Calu3 (cell line): Measurements from ENCODE around the gene MLKL. TPM values are rescaled to one million over a fixed set of nuclear protein-coding genes. Genes with fewer than 3 reads are reported as not detected.
"Not testable (repeated sequence)": the region's sequence is repeated elsewhere in the genome, so short reads cannot be mapped to it uniquely, and the experiment has no call there.

ENCODE experiments used
- BruUV-seq: library from RNA; stranded (reverse); fragments of 400-500 nt; replicated peaks from 2 replicates; lab custom pipeline; 2021; lab: Mats Ljungman, UMichigan
- CTCF ChIA-PET: fragments of 300-600 bp; sonication (Branson Sonifier 250); formaldehyde crosslinking; loops from one replicate; lab custom pipeline; 2022; ENCODE audit warnings: antibody characterized with exemption; lab: Charles Lee
- DNase-seq: peaks from one replicate; pipeline ENCODE4 v3.0.0; 2022
- H3K27ac Mint-ChIP-seq: one replicate; pipeline ENCODE4 v1.8.0; 2022; ENCODE audit warnings: mixed read lengths; ENCODE audit not compliant: unreplicated experiment
- H3K27me3 Mint-ChIP-seq: one replicate; pipeline ENCODE4 v1.8.0; 2022; ENCODE audit warnings: mixed read lengths; ENCODE audit not compliant: unreplicated experiment
- H3K36me3 Mint-ChIP-seq: one replicate; pipeline ENCODE4 v1.8.0; 2022; ENCODE audit warnings: mild to moderate bottlenecking, moderate library complexity, mixed read lengths; ENCODE audit not compliant: insufficient read depth, unreplicated experiment
- H3K4me1 Mint-ChIP-seq: one replicate; pipeline ENCODE4 v1.8.0; 2022; ENCODE audit warnings: mild to moderate bottlenecking, low read depth, mixed read lengths; ENCODE audit not compliant: unreplicated experiment
- H3K4me3 Mint-ChIP-seq: one replicate; pipeline ENCODE4 v1.8.0; 2022; ENCODE audit warnings: mild to moderate bottlenecking, low read depth, moderate library complexity, mixed read lengths; ENCODE audit not compliant: unreplicated experiment
- H3K9me3 Mint-ChIP-seq: one replicate; pipeline ENCODE4 v1.8.0; 2022; ENCODE audit warnings: low read depth, mixed read lengths; ENCODE audit not compliant: unreplicated experiment
- intact Hi-C: fragments of 100-400 bp; cut with micrococcal nuclease; formaldehyde crosslinking; loops from one replicate; pipeline ENCODE4 v1.10.0; 2022; ENCODE audit not compliant: unreplicated experiment
- total RNA-seq: library from RNA; stranded (reverse); gene quantifications from 2 replicates; pipeline ENCODE4 v1.2.3, GENCODE V29; 2022
- TF ChIP-seq, protein P1 (sequence below): fragments of 200-600 bp; IDR thresholded peaks from one replicate; pipeline ENCODE4 v1.8.0; 2022; ENCODE audit warnings: antibody characterized with exemption; ENCODE audit not compliant: unreplicated experiment

Gene MLKL
- total RNA-seq, 1 experiment from 2014 or later = 38.8 TPM

DNA sequence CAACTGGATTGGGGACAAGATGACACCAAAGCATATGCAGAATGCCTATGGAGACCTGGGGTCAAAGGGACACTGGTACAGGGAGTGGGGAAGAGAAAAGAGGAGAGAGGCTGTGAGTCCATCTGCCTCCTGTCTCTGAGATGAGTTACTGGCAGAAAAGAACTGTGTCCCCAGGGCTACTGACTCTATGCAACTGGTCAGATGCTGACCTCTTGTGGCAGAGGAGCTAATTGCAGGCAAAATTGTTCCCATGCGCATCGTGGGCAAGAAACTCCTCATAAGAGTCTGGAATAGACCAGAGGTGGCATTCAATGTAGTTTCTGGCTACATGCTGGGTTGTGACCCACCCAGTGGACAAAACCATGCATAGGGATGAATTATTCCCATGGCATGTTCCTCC is 26.1 kb upstream of the MLKL start:
- BruUV-seq = no TSS peak
- no peak for DNase-seq
- no peak overlapping the region for H3K27ac Mint-ChIP-seq

DNA sequence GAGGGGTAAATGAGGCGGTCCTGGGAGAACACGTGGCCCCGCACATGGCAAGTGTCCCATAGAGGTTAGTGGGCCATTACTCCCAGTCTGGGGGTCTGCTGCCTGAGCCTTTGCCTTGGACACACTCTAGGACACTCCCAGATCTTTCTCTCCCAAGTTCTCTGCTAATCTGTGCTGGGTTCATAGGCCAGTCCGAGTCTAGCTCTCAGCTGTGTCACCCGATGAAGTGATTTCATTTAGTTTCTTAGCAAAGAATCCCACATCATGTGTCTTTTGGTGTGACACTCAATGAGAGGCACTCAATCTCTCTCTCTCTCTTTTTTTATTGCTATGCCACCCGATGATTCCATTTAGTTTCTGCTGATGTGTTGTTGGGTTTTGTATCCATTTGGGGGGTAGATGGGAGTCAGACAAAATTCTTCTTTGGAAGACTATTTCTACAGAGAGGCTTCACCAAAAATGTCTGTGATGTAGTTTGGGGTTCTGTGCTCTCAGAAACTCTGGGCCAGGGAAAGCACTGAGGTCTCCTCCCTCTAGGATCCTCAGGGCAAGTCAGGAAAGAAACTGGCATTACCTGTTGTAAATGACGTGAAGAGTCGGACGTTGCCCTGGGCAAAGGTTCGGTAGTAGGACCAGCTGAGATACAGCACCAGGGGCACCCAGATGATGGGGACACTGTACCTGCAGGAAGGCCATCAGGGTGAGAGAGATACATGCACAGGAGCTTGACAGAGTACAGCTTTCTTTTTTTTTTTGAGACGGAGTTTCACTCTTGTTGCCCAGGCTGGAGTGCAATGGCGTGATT is 25.2 kb upstream of the MLKL start:
- Mint-ChIP-seq H3K4me1 (peaks cover 16% of the 10 kb centered on the region), H3K36me3 (peaks cover 56% of the 10 kb centered on the region), H3K27ac (no peak overlapping the region), H3K9me3 (no peaks in the 10 kb centered on the region), H3K27me3 (no peaks in the 10 kb centered on the region), H3K4me3 (no peak overlapping the region)
- BruUV-seq = no TSS peak
- CTCF ChIA-PET = interaction anchor here (0.6 to 1.3 kb wide), 3 partner anchors 19 to 49 kb away, joined by 3 to 4 read pairs (median 3); partner anchors contain the start of gene FA2H
- TF ChIP-seq, protein P1, sequence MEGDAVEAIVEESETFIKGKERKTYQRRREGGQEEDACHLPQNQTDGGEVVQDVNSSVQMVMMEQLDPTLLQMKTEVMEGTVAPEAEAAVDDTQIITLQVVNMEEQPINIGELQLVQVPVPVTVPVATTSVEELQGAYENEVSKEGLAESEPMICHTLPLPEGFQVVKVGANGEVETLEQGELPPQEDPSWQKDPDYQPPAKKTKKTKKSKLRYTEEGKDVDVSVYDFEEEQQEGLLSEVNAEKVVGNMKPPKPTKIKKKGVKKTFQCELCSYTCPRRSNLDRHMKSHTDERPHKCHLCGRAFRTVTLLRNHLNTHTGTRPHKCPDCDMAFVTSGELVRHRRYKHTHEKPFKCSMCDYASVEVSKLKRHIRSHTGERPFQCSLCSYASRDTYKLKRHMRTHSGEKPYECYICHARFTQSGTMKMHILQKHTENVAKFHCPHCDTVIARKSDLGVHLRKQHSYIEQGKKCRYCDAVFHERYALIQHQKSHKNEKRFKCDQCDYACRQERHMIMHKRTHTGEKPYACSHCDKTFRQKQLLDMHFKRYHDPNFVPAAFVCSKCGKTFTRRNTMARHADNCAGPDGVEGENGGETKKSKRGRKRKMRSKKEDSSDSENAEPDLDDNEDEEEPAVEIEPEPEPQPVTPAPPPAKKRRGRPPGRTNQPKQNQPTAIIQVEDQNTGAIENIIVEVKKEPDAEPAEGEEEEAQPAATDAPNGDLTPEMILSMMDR = no peak
- DNase-seq = no peak
- intact Hi-C loops = no loop called here

More for the DNA sequence above, 26.1 kb upstream of the MLKL start:
- Mint-ChIP-seq H3K36me3 (peaks cover 57% of the 10 kb centered on the region), H3K4me3 (no peak overlapping the region), H3K27me3 (no peaks in the 10 kb centered on the region), H3K9me3 (no peaks in the 10 kb centered on the region), H3K4me1 (peaks cover 24% of the 10 kb centered on the region)
- TF ChIP-seq, protein P1 = peak; percentile 68
- intact Hi-C loops = no loop called here
- CTCF ChIA-PET = interaction anchor here (0.6 to 1.3 kb wide), 4 partner anchors 15 to 201 kb away, joined by 3 to 6 read pairs (median 4); no protein-coding TSS in a partner anchor

GRCh38 chr16:74724820-74725549 is 24.3 kb upstream of the MLKL start:
- CTCF ChIA-PET = interaction anchor here (1.3 kb wide), 1 partner anchor 50 kb away, joined by 3 read pairs; the partner anchor contains the start of gene FA2H
- H3K4me3 Mint-ChIP-seq = no peak overlapping the region
- TF ChIP-seq, protein P1 = no peak
- intact Hi-C loops = no loop called here
- no TSS peak for BruUV-seq
- no peak overlapping the region for H3K27ac Mint-ChIP-seq
- no peak for DNase-seq
- H3K4me1 Mint-ChIP-seq = peaks cover 7% of the 10 kb centered on the region
- H3K9me3 Mint-ChIP-seq = no peaks in the 10 kb centered on the region
- no peaks in the 10 kb centered on the region for H3K27me3 Mint-ChIP-seq
- peaks cover 52% of the 10 kb centered on the region for H3K36me3 Mint-ChIP-seq

GRCh38 chr16:74723256-74723655 is 22.6 kb upstream of the MLKL start:
- H3K27ac Mint-ChIP-seq = no peak overlapping the region
- CTCF ChIA-PET = no interaction called here

DNA sequence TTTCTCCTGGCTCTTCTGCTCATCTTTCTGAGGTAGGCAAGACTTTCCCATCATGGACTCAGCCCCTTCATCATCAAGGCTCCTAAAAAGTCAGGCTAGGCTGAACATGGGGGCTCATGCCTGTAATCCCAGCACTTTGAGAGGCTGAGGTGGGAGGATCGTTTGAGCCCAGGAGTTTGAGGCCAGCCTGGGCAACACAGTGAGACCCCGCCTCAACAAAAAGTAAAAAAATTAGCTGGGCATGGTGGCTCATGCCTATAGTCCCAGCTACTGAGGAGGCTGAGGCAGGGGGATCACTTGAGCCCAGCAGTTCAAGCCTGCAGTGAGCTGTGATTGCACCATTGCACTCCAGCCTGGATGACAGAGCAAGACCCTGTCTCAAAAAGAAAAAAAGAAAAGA is 21.5 kb upstream of the MLKL start:
- H3K27me3 Mint-ChIP-seq, intact Hi-C loops, H3K4me1 Mint-ChIP-seq, DNase-seq, CTCF ChIA-PET, H3K27ac Mint-ChIP-seq, BruUV-seq, H3K4me3 Mint-ChIP-seq, H3K9me3 Mint-ChIP-seq: not testable (repeated sequence)
- peaks cover 50% of the 10 kb centered on the region for H3K36me3 Mint-ChIP-seq

More at GRCh38 chr16:74723256-74723655, 22.6 kb upstream of the MLKL start:
- Mint-ChIP-seq H3K4me1 (no peaks in the 10 kb centered on the region), H3K4me3 (no peak overlapping the region), H3K9me3 (no peaks in the 10 kb centered on the region), H3K36me3 (peaks cover 46% of the 10 kb centered on the region), H3K27me3 (no peaks in the 10 kb centered on the region)
- TF ChIP-seq, protein P1 = no peak
- no TSS peak for BruUV-seq
- no peak for DNase-seq
- intact Hi-C loops = no loop called here
